ENCODE results near the gene GPRC5B.

Gene GPRC5B

GRCh38 chr16:19831678-19832077 is 53.0 kb downstream of the GPRC5B start:
- DNase-seq (ENCODE audit: low read depth), result peak; percentile 62
- TF ChIP-seq CTCF (conservative IDR thresholded peaks at IDR 0.05; ENCODE audit: low read length), result no peak
- no peak overlapping the region for H3K4me3 ChIP-seq (ENCODE audit: low read length)

- no peak overlapping the region for H3K4me3 ChIP-seq (ENCODE audit: low read length)
- no peak for DNase-seq (ENCODE audit: low read depth)
- TF ChIP-seq CTCF (conservative IDR thresholded peaks at IDR 0.05; ENCODE audit: low read length), result no peak
Observed at GRCh38 chr16:19830902-19831560, 53.6 kb downstream of the GPRC5B start.

- no peak for TF ChIP-seq CTCF (conservative IDR thresholded peaks at IDR 0.05; ENCODE audit: low read length)
- DNase-seq (ENCODE audit: low read depth), result no peak
- H3K4me3 ChIP-seq (ENCODE audit: low read length), result no peak overlapping the region
Observed at GRCh38 chr16:19829844-19830692, 54.6 kb downstream of the GPRC5B start.

GRCh38 chr16:19824216-19824615 is 60.4 kb downstream of the GPRC5B start:
- no peak for TF ChIP-seq CTCF (conservative IDR thresholded peaks at IDR 0.05; ENCODE audit: low read length)
- H3K4me3 ChIP-seq (ENCODE audit: low read length), result no peak overlapping the region
- DNase-seq (ENCODE audit: low read depth), result no peak

- DNase-seq (ENCODE audit: low read depth), result no peak
- no peak overlapping the region for H3K4me3 ChIP-seq (ENCODE audit: low read length)
- no peak for TF ChIP-seq CTCF (conservative IDR thresholded peaks at IDR 0.05; ENCODE audit: low read length)
Observed at GRCh38 chr16:19823322-19823721, 61.3 kb downstream of the GPRC5B start.

- no peak for TF ChIP-seq CTCF (conservative IDR thresholded peaks at IDR 0.05; ENCODE audit: low read length)
- H3K4me3 ChIP-seq (ENCODE audit: low read length), result no peak overlapping the region
- peak; percentile 70 for DNase-seq (ENCODE audit: low read depth)
Observed at GRCh38 chr16:19822533-19822932, 62.1 kb downstream of the GPRC5B start.

- DNase-seq (ENCODE audit: low read depth), result no peak
- no peak overlapping the region for H3K4me3 ChIP-seq (ENCODE audit: low read length)
- TF ChIP-seq CTCF (conservative IDR thresholded peaks at IDR 0.05; ENCODE audit: low read length), result no peak
Observed at GRCh38 chr16:19817875-19818274, 66.8 kb downstream of the GPRC5B start.

Data from AG10803 (cell line).